Astrocyte (in vitro differentiated cells and primary cell): ENCODE measurements around the gene UQCRQ. TPM values are rescaled to one million over a fixed set of nuclear protein-coding genes. Genes with fewer than 3 reads are reported as not detected.

Experiments
- DNase-seq: peaks from one replicate; pipeline ENCODE4 v3.0.0-alpha.2; 2010; ENCODE audit warnings: low read depth
- FAIRE-seq: peaks from 2 replicates; lab custom pipeline; 2011; peaks lifted over from hg19 to GRCh38; lab: Jason Lieb, UNC
- H2AFZ ChIP-seq: 2 replicates; pipeline ENCODE4 v1.6.0; 2012; ENCODE audit warnings: low read depth, low read length, inconsistent platforms
- H3K27ac ChIP-seq: 2 replicates; pipeline ENCODE4 v1.5.1; 2011; ENCODE audit warnings: low read depth, low read length, inconsistent platforms
- H3K27me3 ChIP-seq: 2 replicates; pipeline ENCODE4 v1.6.0; 2011; ENCODE audit warnings: low read length, inconsistent platforms; ENCODE audit not compliant: insufficient read depth
- H3K36me3 ChIP-seq: 2 replicates; pipeline ENCODE4 v1.5.1; 2011; ENCODE audit warnings: low read length, inconsistent platforms; ENCODE audit not compliant: insufficient read depth
- H3K4me1 ChIP-seq: 2 replicates; pipeline ENCODE4 v1.5.1; 2011; ENCODE audit warnings: low read length, inconsistent platforms; ENCODE audit not compliant: insufficient read depth
- H3K4me2 ChIP-seq: 2 replicates; pipeline ENCODE4 v1.6.0; 2012; ENCODE audit warnings: low read length, inconsistent platforms
- H3K4me3 ChIP-seq: 2 replicates; pipeline ENCODE4 v1.5.1; 2011; ENCODE audit warnings: low read depth, mild to moderate bottlenecking, low read length, inconsistent platforms; ENCODE audit not compliant: insufficient read depth
- H3K79me2 ChIP-seq: 2 replicates; pipeline ENCODE4 v1.6.0; 2012; ENCODE audit warnings: mild to moderate bottlenecking, low read length, inconsistent platforms; ENCODE audit not compliant: insufficient read depth
- H3K9ac ChIP-seq: 2 replicates; pipeline ENCODE4 v1.6.0; 2012; ENCODE audit warnings: mild to moderate bottlenecking, low read length, inconsistent platforms
- H3K9me3 ChIP-seq: 2 replicates; pipeline ENCODE4 v1.5.1; 2012; ENCODE audit warnings: low read depth, mild to moderate bottlenecking, low read length, inconsistent platforms; ENCODE audit not compliant: insufficient read depth
- H4K20me1 ChIP-seq: 2 replicates; pipeline ENCODE4 v1.6.0; 2012; ENCODE audit warnings: low read length, inconsistent platforms; ENCODE audit not compliant: insufficient read depth
- H3K27ac Mint-ChIP-seq: one replicate; pipeline ENCODE4 v1.8.0; 2021; ENCODE audit warnings: mild to moderate bottlenecking, mixed read lengths; ENCODE audit not compliant: unreplicated experiment
- H3K27me3 Mint-ChIP-seq: one replicate; pipeline ENCODE4 v1.8.0; 2021; ENCODE audit warnings: low read depth, mixed read lengths; ENCODE audit not compliant: unreplicated experiment
- H3K36me3 Mint-ChIP-seq: one replicate; pipeline ENCODE4 v1.8.0; 2021; ENCODE audit warnings: low read depth, mixed read lengths; ENCODE audit not compliant: unreplicated experiment
- H3K4me1 Mint-ChIP-seq: one replicate; pipeline ENCODE4 v1.8.0; 2021; ENCODE audit warnings: low read depth, mixed read lengths; ENCODE audit not compliant: unreplicated experiment
- H3K4me3 Mint-ChIP-seq: one replicate; pipeline ENCODE4 v1.8.0; 2021; ENCODE audit warnings: mild to moderate bottlenecking, moderate library complexity, mixed read lengths; ENCODE audit not compliant: unreplicated experiment
- H3K9me3 Mint-ChIP-seq: one replicate; pipeline ENCODE4 v1.8.0; 2021; ENCODE audit warnings: mild to moderate bottlenecking, mixed read lengths; ENCODE audit not compliant: unreplicated experiment
- CTCF ChIP-seq: IDR thresholded peaks from 2 replicates; pipeline ENCODE4 v1.5.1; 2011; ENCODE audit warnings: low read depth, mild to moderate bottlenecking, inconsistent platforms, low read length, moderate library complexity; ENCODE audit not compliant: insufficient read depth
- EZH2 ChIP-seq: IDR thresholded peaks from 2 replicates; pipeline ENCODE4 v1.6.1; 2012; ENCODE audit warnings: mild to moderate bottlenecking, low read length, inconsistent platforms; ENCODE audit not compliant: insufficient read depth
- total RNA-seq: library from RNA; stranded (reverse); gene quantifications from 2 replicates; pipeline ENCODE4 v1.2.1, GENCODE V29; 2021

UQCRQ gene
- total RNA-seq, 1 donor from 2014 or later = 382 TPM

DNA sequence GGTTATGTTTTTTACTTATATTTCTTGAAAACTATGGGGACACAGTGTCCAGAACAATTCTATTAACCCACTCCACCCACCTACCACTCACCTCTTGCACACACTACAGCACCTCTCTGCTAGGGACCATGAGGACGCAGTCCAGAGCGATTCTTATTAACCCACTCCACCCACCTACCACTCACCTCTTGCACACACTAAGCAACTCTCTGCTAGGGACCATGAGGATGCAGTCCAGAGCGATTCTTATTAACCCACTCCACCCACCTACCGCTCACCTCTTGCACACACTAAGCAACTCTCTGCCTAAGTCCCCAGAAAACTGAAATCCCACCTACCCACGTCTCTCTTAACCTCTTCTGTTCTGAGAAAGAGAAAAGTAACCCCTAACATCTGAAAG is 33.8 kb upstream of the UQCRQ start:
- Mint-ChIP-seq H3K4me1 (no peaks in the 10 kb centered on the region), H3K27me3 (peaks cover 29% of the 10 kb centered on the region), H3K27ac (no peak overlapping the region), H3K9me3 (no peaks in the 10 kb centered on the region), H3K4me3 (no peak overlapping the region), H3K36me3 (peaks cover 4% of the 10 kb centered on the region)
- H3K4me1 ChIP-seq = no peaks in the 10 kb centered on the region
- H3K27ac ChIP-seq = no peak overlapping the region
- no peak overlapping the region for H3K4me3 ChIP-seq
- DNase-seq (no peak), FAIRE-seq (no peak)
- no peak overlapping the region for H3K9ac ChIP-seq
- TF ChIP-seq EZH2 (no peak), CTCF (no peak)
- no peaks in the 10 kb centered on the region for H3K36me3 ChIP-seq
- no peak overlapping the region for H3K4me2 ChIP-seq
- no peaks in the 10 kb centered on the region for H3K9me3 ChIP-seq
- no peaks in the 10 kb centered on the region for H3K79me2 ChIP-seq
- H3K27me3 ChIP-seq = no peaks in the 10 kb centered on the region
- peaks cover 10% of the 10 kb centered on the region for H4K20me1 ChIP-seq
- no peak overlapping the region for H2AFZ ChIP-seq

DNA sequence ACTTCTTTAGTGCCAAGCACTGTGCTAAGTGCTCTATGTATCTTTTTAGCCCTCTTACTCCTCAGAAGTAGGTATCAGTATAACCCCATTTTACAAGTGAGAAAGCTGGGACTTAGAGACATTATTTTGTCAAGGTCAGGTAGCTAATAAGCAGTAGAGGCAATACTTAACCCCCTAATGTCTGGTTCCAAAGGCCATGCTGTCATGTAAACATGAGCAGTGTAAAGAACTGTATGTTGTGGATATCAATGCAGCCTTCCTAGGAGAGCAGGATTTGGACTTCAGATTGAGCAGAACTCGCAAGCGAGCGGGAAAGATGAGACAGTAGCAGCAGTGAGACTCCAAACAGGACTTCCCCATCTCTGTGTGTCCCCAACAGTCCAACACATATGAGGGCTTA is 32.4 kb upstream of the UQCRQ start:
- no peaks in the 10 kb centered on the region for H3K27me3 ChIP-seq
- H3K36me3 ChIP-seq = no peaks in the 10 kb centered on the region
- H3K9ac ChIP-seq = no peak overlapping the region
- no peak overlapping the region for H3K4me3 ChIP-seq
- Mint-ChIP-seq H3K9me3 (no peaks in the 10 kb centered on the region), H3K4me3 (no peak overlapping the region), H3K27ac (no peak overlapping the region), H3K27me3 (peaks cover 17% of the 10 kb centered on the region), H3K4me1 (no peaks in the 10 kb centered on the region), H3K36me3 (peaks cover 2% of the 10 kb centered on the region)
- no peak overlapping the region for H2AFZ ChIP-seq
- FAIRE-seq = no peak
- H4K20me1 ChIP-seq = peaks cover 2% of the 10 kb centered on the region
- no peak overlapping the region for H3K27ac ChIP-seq
- H3K4me2 ChIP-seq = no peak overlapping the region
- H3K79me2 ChIP-seq = no peaks in the 10 kb centered on the region
- H3K4me1 ChIP-seq = no peaks in the 10 kb centered on the region
- no peaks in the 10 kb centered on the region for H3K9me3 ChIP-seq
- TF ChIP-seq EZH2 = no peak
- TF ChIP-seq CTCF = no peak
- no peak for DNase-seq

- Histone ChIP-seq H3K4me2 (no peak overlapping the region), H3K4me1 (peaks cover 14% of the 10 kb centered on the region), H4K20me1 (no peaks in the 10 kb centered on the region), H3K27me3 (no peaks in the 10 kb centered on the region), H3K79me2 (no peaks in the 10 kb centered on the region), H3K9ac (no peak overlapping the region), H3K27ac (no peak overlapping the region), H2AFZ (no peak overlapping the region), H3K9me3 (no peaks in the 10 kb centered on the region), H3K4me3 (no peak overlapping the region), H3K36me3 (no peaks in the 10 kb centered on the region)
- H3K27me3 Mint-ChIP-seq = peaks cover 9% of the 10 kb centered on the region
- peaks cover 14% of the 10 kb centered on the region for H3K4me1 Mint-ChIP-seq
- H3K9me3 Mint-ChIP-seq = peaks cover 2% of the 10 kb centered on the region
- TF ChIP-seq EZH2 = no peak
- TF ChIP-seq CTCF = no peak
- H3K36me3 Mint-ChIP-seq = no peaks in the 10 kb centered on the region
- H3K27ac Mint-ChIP-seq = no peak overlapping the region
- FAIRE-seq = no peak
- no peak overlapping the region for H3K4me3 Mint-ChIP-seq
- DNase-seq = no peak
Observed at GRCh38 chr5:132836852-132837251, 29.6 kb upstream of the UQCRQ start.
